Right lobe of liver (tissue), 6 donors: Measurements from ENCODE around the gene RELN. TPM values are rescaled to one million over a fixed set of nuclear protein-coding genes. Genes with fewer than 3 reads are reported as not detected.
"Not testable (repeated sequence)": the region's sequence is repeated elsewhere in the genome, so short reads cannot be mapped to it uniquely, and the experiment has no call there.

Experiments
- ATAC-seq, 4 donors: fragments of 200-7000 bp; cut with Tn5 transposase; one replicate each; pipeline ENCODE4 v1.9.1; 2020; ENCODE audit warnings: mild to moderate bottlenecking in 4 of 4, moderate library complexity in 4 of 4
- DNase-seq, 3 donors: peaks; one replicate each; pipeline ENCODE4 v3.0.0-alpha.2; 2020
- H3K27ac ChIP-seq, 3 donors: fragments of 200-600 bp; one replicate each; pipeline ENCODE4 v1.8.0; 2022
- H3K27me3 ChIP-seq, 2 donors: fragments of 200-600 bp; one replicate each; pipeline ENCODE4 v1.8.0; 2022
- H3K36me3 ChIP-seq, 4 donors: fragments of 200-600 bp; sonication (generic) in 1 of 4; one replicate each; pipeline versions ENCODE4 v1.5.1 to v1.8.0; 2017 to 2022; ENCODE audit warnings: control low read depth in 1 of 4
- H3K4me1 ChIP-seq, 4 donors: fragments of 200-600 bp; sonication (generic) in 1 of 4; one replicate each; pipeline versions ENCODE4 v1.5.1 to v1.8.0; 2017 to 2022; ENCODE audit warnings: control low read depth in 1 of 4
- H3K4me3 ChIP-seq, 3 donors: fragments of 200-600 bp; one replicate each; pipeline ENCODE4 v1.8.0; 2022
- H3K9me3 ChIP-seq, 4 donors: fragments of 200-600 bp; sonication (generic) in 1 of 4; one replicate each; pipeline versions ENCODE4 v1.5.1 to v1.8.0; 2017 to 2022; ENCODE audit warnings: control low read depth in 1 of 4
- POLR2A ChIP-seq: fragments of 450-650 bp; IDR thresholded peaks from one replicate; pipeline ENCODE4 v1.6.1; 2017; ENCODE audit warnings: antibody characterized with exemption, mild to moderate bottlenecking
- WGBS: methylation state at CpG from one replicate; pipeline ENCODE4 v1.1.6; 2018; ENCODE audit warnings: low coverage, low lambda C conversion rate; ENCODE audit not compliant: insufficient coverage; ENCODE audit errors: missing lambda C conversion rate; 5-methylcytosine and 5-hydroxymethylcytosine counted together
- intact Hi-C, 2 donors: fragments of 100-400 bp; cut with DNase I; formaldehyde crosslinking; loops; one replicate each; pipeline versions ENCODE4 v1.11.2 to v1.14.1; 2022
- total RNA-seq, 6 experiments: library from RNA; depleted of rRNA in 2 of 6; stranded (reverse); fragments of >200 nt in 2 of 6; fragmentation: NEBNext Ultra II Directional in 3 of 6; extraction: Animal tissue kit (Norgen Biotek cat#: 25700) in 3 of 6; gene quantifications; one replicate each; pipeline versions ENCODE4 v1.1.0 to v1.2.4, GENCODE V29; 2016 to 2023
- TF ChIP-seq, protein P1 (sequence below), 4 donors: fragments of 200-600 bp in 3 of 4; fragments of 450-650 bp in 1 of 4; IDR thresholded peaks; one replicate each; pipeline versions ENCODE4 v1.5.1 to v1.8.0; 2016 to 2022; ENCODE audit warnings: antibody characterized with exemption in 4 of 4, mild to moderate bottlenecking in 2 of 4
- donor health status: DM: no; HTN: yes; CAD: no.
- donor health status: DM: no; HTN: no; CAD: no.
- donor health status: DM: no; HTN: no; CAD: no.
- donor health status: DM: no; HTN: yes; CAD: no.
- donor health status: DM: no; HTN: yes; CAD: no.

RELN gene
- total RNA-seq, 6 experiments from 2014 or later = 11.9 to 35.7 (median 18.9) TPM

DNA sequence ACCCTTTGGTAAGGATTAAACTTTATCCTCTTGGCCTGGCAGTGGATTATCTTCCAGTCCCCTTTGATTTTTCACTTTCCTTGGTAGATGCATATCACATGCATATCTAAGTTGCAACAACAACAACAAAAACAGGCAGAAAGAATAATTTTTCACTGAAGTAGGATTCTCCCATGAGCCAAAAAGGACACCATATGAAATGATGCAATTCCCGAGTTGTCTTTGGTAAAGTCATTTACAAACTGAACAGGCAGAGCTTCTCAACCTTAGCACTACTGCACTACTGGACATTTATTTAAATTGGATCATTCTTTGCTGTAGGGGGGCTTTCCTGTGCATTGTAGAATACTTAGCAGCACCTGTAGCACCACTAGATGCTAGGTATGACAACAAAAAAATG lies 195.0 kb downstream of the RELN start:
- no peaks in the 10 kb centered on the region for H3K36me3 ChIP-seq
- H3K9me3 ChIP-seq = no peaks in the 10 kb centered on the region
- H3K4me3 ChIP-seq = no peak overlapping the region
- no peak for TF ChIP-seq POLR2A
- TF ChIP-seq, protein P1, sequence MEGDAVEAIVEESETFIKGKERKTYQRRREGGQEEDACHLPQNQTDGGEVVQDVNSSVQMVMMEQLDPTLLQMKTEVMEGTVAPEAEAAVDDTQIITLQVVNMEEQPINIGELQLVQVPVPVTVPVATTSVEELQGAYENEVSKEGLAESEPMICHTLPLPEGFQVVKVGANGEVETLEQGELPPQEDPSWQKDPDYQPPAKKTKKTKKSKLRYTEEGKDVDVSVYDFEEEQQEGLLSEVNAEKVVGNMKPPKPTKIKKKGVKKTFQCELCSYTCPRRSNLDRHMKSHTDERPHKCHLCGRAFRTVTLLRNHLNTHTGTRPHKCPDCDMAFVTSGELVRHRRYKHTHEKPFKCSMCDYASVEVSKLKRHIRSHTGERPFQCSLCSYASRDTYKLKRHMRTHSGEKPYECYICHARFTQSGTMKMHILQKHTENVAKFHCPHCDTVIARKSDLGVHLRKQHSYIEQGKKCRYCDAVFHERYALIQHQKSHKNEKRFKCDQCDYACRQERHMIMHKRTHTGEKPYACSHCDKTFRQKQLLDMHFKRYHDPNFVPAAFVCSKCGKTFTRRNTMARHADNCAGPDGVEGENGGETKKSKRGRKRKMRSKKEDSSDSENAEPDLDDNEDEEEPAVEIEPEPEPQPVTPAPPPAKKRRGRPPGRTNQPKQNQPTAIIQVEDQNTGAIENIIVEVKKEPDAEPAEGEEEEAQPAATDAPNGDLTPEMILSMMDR (IDR thresholded peaks at IDR 0.05) = no peak
- H3K27ac ChIP-seq = no peak overlapping the region
- DNase-seq (no peak), ATAC-seq (no peak)
- intact Hi-C loops = no loop called here
- H3K27me3 ChIP-seq = no peaks in the 10 kb centered on the region
- WGBS = 82% methylated on average over 1 of the region's 1 CpG
- no peaks in the 10 kb centered on the region for H3K4me1 ChIP-seq

DNA sequence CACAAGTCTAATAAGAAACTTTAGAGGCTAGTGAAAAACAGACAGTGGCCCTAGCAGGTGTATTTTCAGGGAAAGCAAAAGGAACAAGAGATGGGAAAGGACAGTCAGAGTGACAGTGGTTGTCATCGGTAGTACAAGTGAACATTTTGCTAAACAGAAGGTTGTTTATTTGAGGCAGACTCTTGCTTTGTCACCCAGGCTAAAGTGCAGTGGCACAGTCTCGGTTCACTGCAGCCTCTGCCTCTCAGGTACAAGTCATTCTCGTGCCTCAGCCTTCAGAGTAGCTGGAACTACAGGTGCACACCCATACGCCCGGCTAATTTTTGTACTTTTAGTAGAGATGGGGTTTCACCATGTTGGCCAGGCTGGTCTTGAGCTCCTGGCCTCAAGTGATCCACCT lies 195.8 kb downstream of the RELN start:
- TF ChIP-seq, protein P1 (IDR thresholded peaks at IDR 0.05) = no peak
- no peak for TF ChIP-seq POLR2A
- intact Hi-C loops = no loop called here
- Histone ChIP-seq H3K27ac (no peak overlapping the region), H3K9me3 (no peaks in the 10 kb centered on the region), H3K4me3 (no peak overlapping the region), H3K27me3 (no peaks in the 10 kb centered on the region), H3K36me3 (no peaks in the 10 kb centered on the region), H3K4me1 (no peaks in the 10 kb centered on the region)
- no peak for DNase-seq
- ATAC-seq = no peak
- 71% methylated on average over 5 of the region's 5 CpGs for WGBS

DNA sequence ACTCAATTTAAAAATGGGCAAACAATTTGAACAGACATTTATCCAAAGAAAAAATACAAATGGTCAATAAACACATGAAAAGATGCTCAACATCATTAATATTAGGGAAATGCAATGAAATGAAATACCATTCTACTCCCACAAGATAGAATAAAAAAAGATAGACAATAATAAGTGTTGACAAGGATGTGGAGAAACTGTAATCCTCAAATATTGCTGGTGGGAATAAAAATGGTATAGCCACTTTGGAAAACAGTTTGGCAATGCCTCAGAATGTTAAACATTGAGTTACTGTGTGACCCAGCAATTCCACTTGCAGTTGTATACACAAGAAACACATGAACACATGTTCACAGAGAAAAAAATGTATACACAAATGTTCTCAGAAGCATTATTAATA lies 197.6 kb downstream of the RELN start:
- intact Hi-C loops = no loop called here
- TF ChIP-seq POLR2A = no peak
- TF ChIP-seq, protein P1 (IDR thresholded peaks at IDR 0.05) = no peak
- no peaks in the 10 kb centered on the region for H3K27me3 ChIP-seq
- no peaks in the 10 kb centered on the region for H3K4me1 ChIP-seq
- ATAC-seq (no peak), DNase-seq (no peak)
- H3K9me3 ChIP-seq = no peaks in the 10 kb centered on the region
- H3K27ac ChIP-seq = no peak overlapping the region
- H3K4me3 ChIP-seq = no peak overlapping the region
- H3K36me3 ChIP-seq = no peaks in the 10 kb centered on the region

DNA sequence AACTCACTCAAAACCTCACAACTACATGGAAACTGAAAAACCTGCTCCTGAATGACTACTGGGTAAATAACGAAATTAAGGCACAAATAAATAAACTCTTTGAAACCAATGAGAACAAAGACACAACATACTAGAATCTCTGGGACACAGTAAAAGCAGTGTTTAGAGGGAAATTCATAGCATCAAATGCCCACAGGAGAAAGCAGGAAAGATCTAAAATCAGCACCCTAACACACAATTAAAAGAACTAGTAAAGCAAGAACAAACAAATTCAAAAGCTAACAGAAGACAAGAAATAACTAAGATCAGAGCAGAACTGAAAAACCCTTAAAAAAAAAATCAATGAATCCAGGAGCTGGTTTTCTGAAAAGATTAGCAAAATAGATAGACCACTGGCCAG lies 202.4 kb downstream of the RELN start:
- DNase-seq, H3K27ac ChIP-seq, H3K9me3 ChIP-seq, H3K36me3 ChIP-seq, ATAC-seq, H3K4me1 ChIP-seq, H3K27me3 ChIP-seq, intact Hi-C loops, H3K4me3 ChIP-seq: not testable (repeated sequence)
- WGBS = 67% methylated on average over 1 of the region's 1 CpG

DNA sequence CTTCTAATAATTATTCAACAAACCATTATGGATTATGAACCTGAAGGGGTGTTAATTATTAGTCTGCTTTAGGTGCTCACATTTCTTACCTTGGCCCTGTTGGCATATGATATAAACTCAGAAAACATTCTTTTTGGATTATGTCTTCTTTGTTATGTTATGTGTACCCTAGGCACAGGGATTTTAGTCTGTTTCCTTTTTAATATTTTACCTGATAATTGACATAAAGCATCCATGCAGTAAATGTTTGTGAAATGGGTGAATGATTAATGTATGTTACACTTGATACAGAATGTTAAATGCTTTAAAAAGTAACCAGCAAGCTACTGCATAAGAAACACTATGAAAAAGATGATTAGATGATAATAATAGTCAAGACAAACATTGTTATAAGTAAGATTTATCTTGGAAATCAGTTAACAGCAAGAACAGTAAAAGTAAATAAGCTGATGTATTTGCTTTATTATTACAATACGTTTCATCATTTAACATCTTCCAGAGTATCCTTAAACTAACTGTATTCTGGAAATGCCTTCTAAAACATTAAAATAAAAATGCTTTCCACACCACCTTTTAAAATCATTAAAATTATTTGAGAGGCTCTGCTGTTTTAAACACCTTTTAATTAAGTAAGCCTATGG lies 204.7 kb downstream of the RELN start:
- TF ChIP-seq, protein P1 (IDR thresholded peaks at IDR 0.05) = no peak
- no peak for TF ChIP-seq POLR2A
- no peaks in the 10 kb centered on the region for H3K27me3 ChIP-seq
- ATAC-seq (no peak), DNase-seq (no peak)
- no peaks in the 10 kb centered on the region for H3K36me3 ChIP-seq
- no peak overlapping the region for H3K27ac ChIP-seq
- H3K4me1 ChIP-seq = no peaks in the 10 kb centered on the region
- intact Hi-C loops = no loop called here
- no peak overlapping the region for H3K4me3 ChIP-seq
- H3K9me3 ChIP-seq = no peaks in the 10 kb centered on the region
- WGBS = 82% methylated on average over 1 of the region's 1 CpG
